ENCODE results near the gene ZNF227.
"Not testable (repeated sequence)": the region's sequence is repeated elsewhere in the genome, so short reads cannot be mapped to it uniquely, and the experiment has no call there.

ZNF227 gene

GRCh38 chr19:44236384-44236783, 24.1 kb downstream of the ZNF227 start:
- no peak for DNase-seq (ENCODE audit: low read depth in 1 of 2, low spot score in 1 of 2)

DNA sequence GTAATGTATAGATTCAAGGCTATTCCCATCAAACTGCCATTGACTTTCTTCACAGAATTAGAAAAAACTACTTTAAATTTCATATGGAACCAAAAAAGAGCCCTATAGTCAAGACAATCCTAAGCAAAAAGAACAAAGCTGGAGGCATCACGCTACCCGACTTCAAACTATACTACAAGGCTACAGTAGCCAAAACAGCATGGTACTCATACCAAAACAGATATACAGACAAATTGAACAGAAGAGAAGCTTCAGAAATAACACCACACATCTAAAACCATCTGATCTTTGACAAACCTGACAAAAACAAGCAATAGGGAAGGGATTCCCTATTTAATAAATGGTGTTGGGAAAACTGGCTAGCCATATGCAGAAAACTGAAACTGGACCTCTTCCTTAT, 40.0 kb downstream of the ZNF227 start:
- DNase-seq (ENCODE audit: low read depth in 1 of 2, low spot score in 1 of 2) = not testable (repeated sequence)

DNA sequence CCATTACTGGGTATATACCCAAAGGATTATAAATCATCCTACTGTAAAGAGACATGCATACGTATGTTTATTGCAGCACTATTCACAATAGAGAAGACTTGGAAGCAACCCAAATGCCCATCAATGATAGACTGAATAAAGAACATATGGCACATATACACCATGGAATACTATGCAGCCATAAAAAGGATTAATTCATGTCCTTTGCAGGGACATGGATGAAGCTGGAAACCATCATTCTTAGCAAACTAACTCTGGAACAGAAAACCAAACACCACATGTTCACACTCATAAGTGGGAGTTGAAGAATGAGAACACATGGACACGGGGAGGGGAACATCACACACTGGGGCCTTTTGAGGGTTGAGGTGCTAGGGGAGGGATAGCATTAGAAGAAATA, 41.1 kb downstream of the ZNF227 start:
- not testable (repeated sequence) for DNase-seq (ENCODE audit: low read depth in 1 of 2, low spot score in 1 of 2)

DNA sequence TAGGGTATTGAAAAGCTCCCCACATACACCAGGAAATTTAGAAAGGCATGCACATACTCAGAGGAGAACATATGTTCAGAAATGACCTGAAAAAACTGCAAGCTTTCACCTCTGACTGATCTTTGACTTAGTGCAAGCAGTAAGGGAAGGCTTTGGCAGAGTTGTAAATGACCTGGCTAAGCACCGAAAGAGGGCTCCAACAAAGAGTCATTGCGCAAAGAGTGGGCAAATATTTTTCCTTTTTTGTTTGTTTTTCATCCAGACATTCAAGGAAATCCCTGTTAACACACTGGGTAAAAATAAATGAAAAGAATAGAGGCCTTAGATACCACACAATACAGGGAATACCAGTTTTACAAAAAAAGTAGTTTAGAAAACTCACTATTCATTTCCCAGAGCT, 42.2 kb downstream of the ZNF227 start:
- no peak for DNase-seq (ENCODE audit: low read depth in 1 of 2, low spot score in 1 of 2)

- DNase-seq (ENCODE audit: low read depth in 1 of 2, low spot score in 1 of 2) = no peak
Measured at GRCh38 chr19:44255705-44256411, 43.5 kb downstream of the ZNF227 start.

GRCh38 chr19:44258136-44258535, 45.8 kb downstream of the ZNF227 start:
- DNase-seq (ENCODE audit: low read depth in 1 of 2, low spot score in 1 of 2) = no peak

DNA sequence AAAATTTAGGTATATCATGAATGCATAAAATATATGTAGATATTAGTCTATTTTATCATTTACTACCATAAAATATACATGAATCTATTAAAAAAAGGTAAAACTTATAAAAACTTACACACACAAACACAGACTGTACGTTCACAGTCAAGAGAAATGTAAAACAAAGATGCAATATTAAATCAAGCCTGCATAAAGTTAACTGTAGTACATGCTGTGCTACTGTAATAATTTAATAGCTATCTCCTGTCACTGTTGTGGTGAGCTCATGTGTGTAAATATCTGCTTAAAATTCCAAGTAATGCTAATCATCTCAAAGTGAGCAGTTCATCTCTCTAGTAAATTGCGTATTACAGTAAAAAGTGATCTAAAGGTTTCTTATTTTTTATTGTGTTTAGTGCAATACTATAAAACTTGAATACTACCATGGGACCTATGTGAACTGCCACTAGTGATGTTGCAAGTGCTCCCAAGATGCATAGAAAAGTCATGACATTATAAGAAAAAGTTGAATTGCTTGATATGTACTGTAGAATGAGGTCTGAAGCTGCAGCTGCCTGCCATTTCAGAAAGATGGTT, 46.6 kb downstream of the ZNF227 start:
- DNase-seq (ENCODE audit: low read depth in 1 of 2, low spot score in 1 of 2) = no peak

DNA sequence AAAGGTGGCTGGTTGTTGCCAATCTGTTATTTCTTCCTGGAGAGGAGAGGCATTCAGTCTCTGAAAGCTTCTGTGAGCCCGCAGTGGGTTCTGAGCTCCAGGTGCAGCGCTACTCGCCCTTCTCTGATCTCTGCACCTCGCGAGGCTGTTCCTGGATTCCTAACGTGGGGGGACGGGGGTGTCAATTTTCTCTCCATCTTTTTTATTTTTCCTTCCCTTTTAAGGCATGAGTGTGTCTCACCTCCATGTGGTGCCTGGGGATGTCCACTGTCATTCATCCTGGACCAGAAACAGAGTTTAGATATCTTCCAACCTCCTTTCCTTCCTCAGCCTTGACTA, 48.0 kb downstream of the ZNF227 start:
- DNase-seq (ENCODE audit: low read depth in 1 of 2, low spot score in 1 of 2) = no peak

DNA sequence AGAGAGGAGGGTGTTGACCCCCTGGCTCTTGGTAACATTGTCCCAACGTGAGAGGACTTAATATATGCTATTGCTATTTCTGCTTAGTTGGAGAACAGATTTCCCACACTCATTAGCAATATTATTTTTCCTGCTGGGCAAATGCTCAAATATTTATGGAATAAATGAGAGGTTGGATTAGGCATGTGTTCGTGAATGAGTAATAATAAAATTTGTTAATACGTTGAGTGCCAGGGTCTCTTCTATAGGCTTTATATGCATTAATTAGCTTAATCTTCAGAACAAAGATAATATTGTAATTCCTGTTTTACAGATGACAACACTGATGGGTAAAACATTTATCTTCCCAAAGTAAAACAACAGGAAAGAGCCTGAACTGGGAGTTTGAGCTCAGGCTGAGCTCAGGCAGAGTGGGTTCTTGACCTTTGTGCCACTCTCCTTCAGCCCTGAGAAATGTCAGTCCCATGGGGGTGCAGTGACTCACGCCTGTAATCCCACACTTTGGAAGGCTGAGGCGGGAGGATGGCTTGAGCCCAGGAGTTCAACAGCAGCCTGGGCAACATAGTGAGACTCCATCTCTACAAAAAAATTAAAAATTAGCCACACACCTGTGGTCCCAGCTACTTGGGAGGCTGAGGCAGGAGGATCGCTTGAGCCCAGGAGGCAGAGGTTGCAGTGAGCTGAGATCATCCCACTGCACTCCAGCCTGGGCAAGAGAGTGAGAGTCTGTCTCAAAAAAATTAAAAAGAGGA, 48.5 kb downstream of the ZNF227 start:
- DNase-seq (ENCODE audit: low read depth in 1 of 2, low spot score in 1 of 2) = no peak

GRCh38 chr19:44277331-44277730, 65.0 kb downstream of the ZNF227 start:
- DNase-seq (ENCODE audit: low read depth in 1 of 2, low spot score in 1 of 2) = no peak

DNA sequence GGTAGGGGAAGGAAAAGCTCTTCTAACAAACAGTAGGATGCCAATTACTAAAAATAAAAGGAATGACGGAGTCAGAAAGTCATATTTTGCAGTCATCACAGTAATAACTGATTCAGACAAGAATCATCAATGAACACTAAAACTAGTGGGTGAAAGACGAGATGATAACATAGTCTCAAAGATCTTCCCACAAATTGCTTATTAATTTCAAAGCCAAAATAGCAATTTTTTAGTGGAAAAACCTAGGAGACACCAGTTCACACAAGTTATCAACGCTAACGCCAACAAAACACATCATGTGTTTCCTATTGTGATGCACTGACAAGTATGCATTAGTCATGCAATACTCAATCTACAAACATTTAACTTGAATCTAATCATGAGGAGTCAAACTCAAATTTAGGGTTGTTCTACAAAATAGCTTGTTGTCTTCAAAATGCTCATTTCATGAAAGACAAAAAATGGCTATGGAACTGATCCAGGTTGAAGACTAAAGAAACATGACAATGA, 65.9 kb downstream of the ZNF227 start:
- DNase-seq (ENCODE audit: low read depth in 1 of 2, low spot score in 1 of 2) = no peak

DNA sequence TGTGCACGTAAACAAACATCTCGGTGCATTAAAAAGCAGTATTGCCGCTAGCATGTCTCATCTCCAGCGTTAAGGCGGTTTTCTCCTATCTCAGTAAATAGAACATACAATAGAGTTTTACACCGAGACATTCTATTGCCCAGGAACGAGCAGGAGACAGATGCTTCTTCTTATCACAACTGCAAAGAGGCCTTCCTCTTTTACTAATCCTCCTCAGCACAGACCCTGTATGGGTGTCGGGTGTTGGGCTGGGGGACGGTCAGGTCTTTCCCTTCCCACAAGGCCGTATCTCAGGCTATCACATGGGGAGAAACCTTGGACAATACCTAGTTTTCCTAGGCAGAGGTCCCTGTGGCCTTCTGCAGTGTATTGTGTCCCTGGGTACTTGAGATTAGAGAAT, 68.6 kb downstream of the ZNF227 start:
- DNase-seq (ENCODE audit: low read depth in 1 of 2, low spot score in 1 of 2) = no peak

GRCh38 chr19:44282846-44283245, 70.5 kb downstream of the ZNF227 start:
- DNase-seq (ENCODE audit: low read depth in 1 of 2, low spot score in 1 of 2) = no peak

GRCh38 chr19:44284968-44285367, 72.6 kb downstream of the ZNF227 start:
- no peak for DNase-seq (ENCODE audit: low read depth in 1 of 2, low spot score in 1 of 2)

Measured in activated CD4-positive, alpha-beta T cell treated with anti-CD3 and anti-CD28 coated beads, Interleukin-2, amount 50 U/mL, for 24 hours (primary cell).